Neural progenitor cell (in vitro differentiated cells): Measurements from ENCODE around the gene CSNK1G1.

ENCODE experiments used
- EZH2 ChIP-seq: fragments of 200-600 bp; sonication (generic); IDR thresholded peaks from 2 replicates; pipeline ENCODE4 v1.6.1; 2017; ENCODE audit warnings: antibody characterized with exemption, mild to moderate bottlenecking, moderate library complexity
- EZH2phosphoT487 ChIP-seq: fragments of 200-600 bp; sonication (generic); IDR thresholded peaks from 2 replicates; pipeline ENCODE4 v1.6.1; 2017; ENCODE audit warnings: antibody characterized with exemption
- TF ChIP-seq, protein P1 (sequence below): fragments of 200-600 bp; sonication (generic); IDR thresholded peaks from 2 replicates; pipeline ENCODE4 v1.5.1; 2017; ENCODE audit warnings: antibody characterized with exemption, mild to moderate bottlenecking

DNA sequence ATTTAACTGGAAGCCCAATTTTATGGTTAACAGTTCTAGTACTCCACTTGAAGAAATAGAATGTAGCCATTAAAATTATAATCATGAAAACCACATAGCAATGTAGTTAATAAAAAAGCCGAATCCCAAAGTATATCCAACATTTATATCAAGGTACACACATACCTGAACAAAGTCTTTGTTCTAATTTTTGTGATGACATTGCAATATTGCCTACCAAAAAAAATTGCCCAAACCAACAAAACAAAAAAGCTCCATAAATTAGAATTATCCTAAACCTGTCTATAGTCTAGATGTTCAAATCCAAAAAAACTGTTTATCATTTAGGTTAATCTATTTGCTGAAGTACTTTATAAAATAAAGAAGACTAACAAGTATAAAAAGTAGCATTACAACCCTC, 70.8 kb downstream of the CSNK1G1 start:
- TF ChIP-seq EZH2 (no peak), EZH2phosphoT487 (no peak)
- TF ChIP-seq, protein P1, sequence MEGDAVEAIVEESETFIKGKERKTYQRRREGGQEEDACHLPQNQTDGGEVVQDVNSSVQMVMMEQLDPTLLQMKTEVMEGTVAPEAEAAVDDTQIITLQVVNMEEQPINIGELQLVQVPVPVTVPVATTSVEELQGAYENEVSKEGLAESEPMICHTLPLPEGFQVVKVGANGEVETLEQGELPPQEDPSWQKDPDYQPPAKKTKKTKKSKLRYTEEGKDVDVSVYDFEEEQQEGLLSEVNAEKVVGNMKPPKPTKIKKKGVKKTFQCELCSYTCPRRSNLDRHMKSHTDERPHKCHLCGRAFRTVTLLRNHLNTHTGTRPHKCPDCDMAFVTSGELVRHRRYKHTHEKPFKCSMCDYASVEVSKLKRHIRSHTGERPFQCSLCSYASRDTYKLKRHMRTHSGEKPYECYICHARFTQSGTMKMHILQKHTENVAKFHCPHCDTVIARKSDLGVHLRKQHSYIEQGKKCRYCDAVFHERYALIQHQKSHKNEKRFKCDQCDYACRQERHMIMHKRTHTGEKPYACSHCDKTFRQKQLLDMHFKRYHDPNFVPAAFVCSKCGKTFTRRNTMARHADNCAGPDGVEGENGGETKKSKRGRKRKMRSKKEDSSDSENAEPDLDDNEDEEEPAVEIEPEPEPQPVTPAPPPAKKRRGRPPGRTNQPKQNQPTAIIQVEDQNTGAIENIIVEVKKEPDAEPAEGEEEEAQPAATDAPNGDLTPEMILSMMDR, result no peak
